Lower leg skin (tissue), 4 donors: ENCODE data around the gene DTNBP1. TPM values are rescaled to one million over a fixed set of nuclear protein-coding genes. Genes with fewer than 3 reads are reported as not detected.

Experiments
- DNase-seq, 2 donors: peaks; one replicate each; pipeline ENCODE4 v3.0.0-alpha.2; 2019; ENCODE audit warnings: low spot score in 2 of 2
- H3K4me3 ChIP-seq: fragments of 200-600 bp; sonication (generic); 2 replicates; pipeline ENCODE4 v1.5.1; 2017; ENCODE audit warnings: mild to moderate bottlenecking, low read depth; ENCODE audit not compliant: poor library complexity, severe bottlenecking
- POLR2A ChIP-seq, 2 donors: fragments of 450-650 bp; IDR thresholded peaks; one replicate each; pipeline ENCODE4 v1.6.1; 2016 to 2017; ENCODE audit warnings: antibody characterized with exemption in 2 of 2, mild to moderate bottlenecking in 1 of 2, moderate library complexity in 1 of 2
- WGBS, 2 donors: methylation state at CpG; one replicate each; pipeline ENCODE4 v1.1.5; 2018; 5-methylcytosine and 5-hydroxymethylcytosine counted together
- intact Hi-C: fragments of 100-400 bp; cut with DNase I; formaldehyde crosslinking; loops from one replicate; pipeline ENCODE4 v1.15.0; 2023; ENCODE audit warnings: low total_unique reads
- total RNA-seq, 4 donors: library from RNA; depleted of rRNA; stranded (reverse); fragments of >200 nt; gene quantifications; one replicate each; pipeline ENCODE4 v1.1.0, GENCODE V29; 2016
- TF ChIP-seq, protein P1 (sequence below), 3 donors: fragments of 450-650 bp; IDR thresholded peaks; one replicate each; pipeline ENCODE4 v1.5.1; 2016; ENCODE audit warnings: antibody characterized with exemption in 3 of 3, mild to moderate bottlenecking in 3 of 3, moderate library complexity in 2 of 3

DTNBP1 gene
- total RNA-seq, 4 donors from 2014 or later, result 9.4 to 13.2 (median 11.6) TPM

DNA sequence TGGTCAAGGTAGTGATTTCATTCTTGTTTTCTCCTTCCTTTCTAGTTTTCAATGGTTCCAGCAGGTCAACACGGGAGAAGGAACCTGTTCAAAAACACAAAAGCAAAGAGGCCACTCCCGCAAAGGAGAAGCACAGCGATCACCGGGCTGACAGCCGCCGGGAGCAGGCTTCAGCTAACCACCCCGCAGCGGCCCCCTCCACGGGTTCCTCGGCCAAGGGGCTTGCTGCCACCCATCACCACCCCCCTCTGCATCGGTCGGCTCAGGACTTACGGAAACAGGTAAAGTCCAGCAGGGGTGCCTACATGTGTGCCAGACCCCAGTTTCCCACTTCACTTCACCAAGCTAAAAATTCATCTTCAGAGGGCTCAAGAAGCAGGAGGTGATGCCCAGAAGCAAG, 175.6 kb downstream of the DTNBP1 start:
- no peak overlapping the region for H3K4me3 ChIP-seq
- DNase-seq, result no peak
- WGBS, 2 donors, result 93 to 98% methylated on average over 13 of the region's 13 CpGs
- no peak for TF ChIP-seq POLR2A (IDR thresholded peaks at IDR 0.05)
- intact Hi-C loops, result no loop called here

DNA sequence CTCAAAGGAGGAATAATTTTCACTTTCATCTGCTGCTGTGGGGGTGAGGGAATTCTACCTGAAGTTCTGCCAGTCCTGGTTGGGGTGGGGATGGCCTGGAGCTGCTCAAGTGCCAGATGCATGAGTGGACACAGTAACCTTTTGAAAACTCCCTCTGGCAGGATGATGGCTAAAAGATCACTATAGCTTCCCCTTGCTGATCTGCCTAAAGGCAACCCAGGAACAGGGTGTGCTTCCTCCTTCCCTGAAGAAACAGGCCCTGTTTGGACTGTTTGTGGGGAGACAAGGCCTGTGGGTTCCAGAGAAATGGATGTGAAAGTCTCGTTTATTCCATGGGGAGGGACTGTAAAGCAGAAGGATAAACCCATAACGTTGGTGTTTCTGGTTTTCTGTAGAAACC, 176.9 kb downstream of the DTNBP1 start:
- intact Hi-C loops, result no loop called here
- TF ChIP-seq, protein P1, sequence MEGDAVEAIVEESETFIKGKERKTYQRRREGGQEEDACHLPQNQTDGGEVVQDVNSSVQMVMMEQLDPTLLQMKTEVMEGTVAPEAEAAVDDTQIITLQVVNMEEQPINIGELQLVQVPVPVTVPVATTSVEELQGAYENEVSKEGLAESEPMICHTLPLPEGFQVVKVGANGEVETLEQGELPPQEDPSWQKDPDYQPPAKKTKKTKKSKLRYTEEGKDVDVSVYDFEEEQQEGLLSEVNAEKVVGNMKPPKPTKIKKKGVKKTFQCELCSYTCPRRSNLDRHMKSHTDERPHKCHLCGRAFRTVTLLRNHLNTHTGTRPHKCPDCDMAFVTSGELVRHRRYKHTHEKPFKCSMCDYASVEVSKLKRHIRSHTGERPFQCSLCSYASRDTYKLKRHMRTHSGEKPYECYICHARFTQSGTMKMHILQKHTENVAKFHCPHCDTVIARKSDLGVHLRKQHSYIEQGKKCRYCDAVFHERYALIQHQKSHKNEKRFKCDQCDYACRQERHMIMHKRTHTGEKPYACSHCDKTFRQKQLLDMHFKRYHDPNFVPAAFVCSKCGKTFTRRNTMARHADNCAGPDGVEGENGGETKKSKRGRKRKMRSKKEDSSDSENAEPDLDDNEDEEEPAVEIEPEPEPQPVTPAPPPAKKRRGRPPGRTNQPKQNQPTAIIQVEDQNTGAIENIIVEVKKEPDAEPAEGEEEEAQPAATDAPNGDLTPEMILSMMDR (IDR thresholded peaks at IDR 0.05), result no peak
- no peak for TF ChIP-seq POLR2A (IDR thresholded peaks at IDR 0.05)
- no peak for DNase-seq
- WGBS, 2 donors, result 59 to 83% methylated on average over 2 of the region's 2 CpGs
- no peak overlapping the region for H3K4me3 ChIP-seq

DNA sequence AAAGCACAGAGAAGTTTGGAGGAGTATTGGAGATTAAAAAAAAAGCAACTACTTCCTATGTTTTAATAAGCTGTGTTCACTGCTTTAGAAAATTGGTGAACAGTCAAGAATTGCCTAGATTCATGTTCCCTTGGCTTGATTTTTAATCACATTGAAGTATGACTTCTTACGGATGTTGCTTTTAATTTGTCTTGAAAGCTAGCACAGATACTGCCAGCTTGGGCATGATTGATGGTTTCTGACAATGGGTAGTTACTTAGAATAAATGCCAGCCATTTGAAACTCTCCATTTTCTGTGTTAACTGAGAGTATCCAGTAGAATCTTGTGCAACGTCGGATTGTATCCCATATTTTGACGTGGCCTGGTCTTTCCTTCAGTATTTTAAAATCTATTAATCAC, 178.0 kb downstream of the DTNBP1 start:
- TF ChIP-seq, protein P1 (IDR thresholded peaks at IDR 0.05), result no peak
- TF ChIP-seq POLR2A (IDR thresholded peaks at IDR 0.05), result no peak
- no peak overlapping the region for H3K4me3 ChIP-seq
- WGBS, 2 donors, result 82 to 83% methylated on average over 4 of the region's 4 CpGs
- DNase-seq, result no peak
- intact Hi-C loops, result no loop called here

DNA sequence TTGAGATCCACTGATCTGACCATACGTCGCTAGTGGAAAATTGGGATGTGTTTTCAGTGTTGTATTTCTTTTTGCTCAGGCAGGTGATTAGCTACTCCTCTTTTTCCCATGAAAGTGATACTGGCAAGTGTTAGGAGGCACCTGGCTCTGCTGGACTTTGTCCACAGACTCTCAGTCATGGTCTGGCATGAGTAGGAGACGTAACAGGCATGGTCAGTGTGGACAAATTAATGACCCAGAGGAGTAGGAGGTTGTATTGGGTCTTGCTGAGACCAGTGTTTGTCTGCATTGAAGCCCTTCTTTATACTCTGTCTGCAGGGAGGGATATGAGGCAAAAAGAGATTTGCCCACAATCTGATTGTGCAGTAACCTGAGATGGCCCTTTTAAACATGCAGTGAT, 178.7 kb downstream of the DTNBP1 start:
- no peak overlapping the region for H3K4me3 ChIP-seq
- 96 to 100% methylated on average over 3 of the region's 3 CpGs for WGBS, 2 donors
- DNase-seq, result no peak
- TF ChIP-seq, protein P1 (IDR thresholded peaks at IDR 0.05), result no peak
- TF ChIP-seq POLR2A (IDR thresholded peaks at IDR 0.05), result no peak
- intact Hi-C loops, result no loop called here

DNA sequence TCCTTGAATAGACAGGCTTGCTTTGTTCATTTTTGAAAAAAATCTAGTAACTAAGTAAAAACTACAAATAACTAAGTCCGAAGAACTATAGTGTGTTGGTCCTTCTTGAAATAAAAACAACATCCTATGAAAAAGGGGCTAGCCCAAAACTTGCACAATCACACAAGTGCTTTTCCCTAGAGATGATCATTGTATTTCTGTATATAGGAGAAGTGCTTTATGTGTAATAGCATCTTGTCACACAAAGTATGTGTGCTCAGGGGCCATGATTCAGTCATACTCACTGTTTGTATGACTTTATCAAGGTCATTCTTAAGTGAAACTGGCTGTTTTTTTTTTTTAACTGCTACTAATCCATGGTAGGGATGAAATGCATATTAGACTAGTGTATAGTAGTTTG, 179.8 kb downstream of the DTNBP1 start:
- H3K4me3 ChIP-seq, result no peak overlapping the region
- intact Hi-C loops, result no loop called here
- TF ChIP-seq, protein P1 (IDR thresholded peaks at IDR 0.05), result no peak
- no peak for TF ChIP-seq POLR2A (IDR thresholded peaks at IDR 0.05)
- 91 to 100% methylated on average over 1 of the region's 1 CpG for WGBS, 2 donors
- DNase-seq, result no peak

DNA sequence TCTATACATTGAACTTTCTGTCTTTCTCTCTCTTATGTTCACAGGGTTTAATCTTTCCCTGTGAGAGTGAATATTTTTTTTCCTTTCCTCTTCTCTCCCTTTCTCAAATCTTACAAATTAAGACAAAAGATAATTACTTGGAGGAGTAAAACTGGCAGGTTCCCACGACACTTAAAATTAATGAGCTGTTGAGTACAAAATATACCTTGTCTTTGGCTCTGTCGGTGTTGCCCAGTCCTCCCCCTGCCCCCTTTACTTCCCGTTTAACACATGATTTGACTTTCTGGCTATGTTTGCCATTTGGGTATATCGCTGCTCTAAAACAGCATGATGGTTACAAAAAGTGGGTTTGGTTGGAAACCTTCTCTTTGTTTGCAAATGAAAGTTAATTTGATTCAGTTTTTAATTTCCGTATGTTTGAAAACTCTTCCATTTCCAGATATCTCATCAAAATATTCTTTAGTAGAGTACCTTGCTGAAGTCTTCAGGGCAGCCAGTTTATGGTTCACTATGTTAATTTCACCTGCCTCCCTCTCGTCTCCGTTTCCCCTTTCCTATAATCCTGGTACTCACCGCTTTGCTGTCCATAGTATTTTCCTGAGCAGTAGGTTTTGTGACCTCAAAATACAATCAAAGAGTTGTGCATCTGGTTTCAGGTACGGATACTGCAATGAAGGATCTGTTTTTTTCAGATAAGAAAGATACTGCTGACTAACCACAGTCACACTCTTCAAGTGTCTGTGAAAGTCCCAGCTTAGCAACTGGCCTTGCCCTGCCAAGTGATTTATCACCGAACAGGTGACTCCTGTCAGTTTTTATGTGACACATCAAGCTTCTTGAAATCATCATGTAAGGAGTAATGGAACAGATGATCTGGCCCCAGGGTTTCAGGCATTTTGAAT, 181.2 kb downstream of the DTNBP1 start:
- no peak for TF ChIP-seq POLR2A (IDR thresholded peaks at IDR 0.05)
- TF ChIP-seq, protein P1 (IDR thresholded peaks at IDR 0.05), result no peak
- DNase-seq, result no peak
- no peak overlapping the region for H3K4me3 ChIP-seq
- intact Hi-C loops, result no loop called here
- 73 to 86% methylated on average over 10 of the region's 10 CpGs for WGBS, 2 donors
